Measurements from ENCODE around the gene BRD2.

The BRD2 gene

GRCh38 chr6:33029328-33030184 lies 61.2 kb downstream of the BRD2 start:
- H3K4me3 ChIP-seq (replicated peaks; ENCODE audit: low read depth, low read length), result no peak overlapping the region
- no peak for TF ChIP-seq CTCF (IDR thresholded peaks at IDR 0.05; ENCODE audit: low read length, missing control alignments)
- DNase-seq (ENCODE audit: low read depth), result peak; percentile 6

- no peak overlapping the region for H3K4me3 ChIP-seq (replicated peaks; ENCODE audit: low read depth, low read length)
- no peak for DNase-seq (ENCODE audit: low read depth)
- no peak for TF ChIP-seq CTCF (IDR thresholded peaks at IDR 0.05; ENCODE audit: low read length, missing control alignments)
These were observed 61.9 kb downstream of the BRD2 start for GRCh38 chr6:33030245-33030644.

All from fibroblast of pulmonary artery (primary cell).